ENCODE data around the gene ALDH3B1. TPM values are rescaled to one million over a fixed set of nuclear protein-coding genes. Genes with fewer than 3 reads are reported as not detected.
"Not testable (repeated sequence)": the region's sequence is repeated elsewhere in the genome, so short reads cannot be mapped to it uniquely, and the experiment has no call there.

The ALDH3B1 gene, protein sequence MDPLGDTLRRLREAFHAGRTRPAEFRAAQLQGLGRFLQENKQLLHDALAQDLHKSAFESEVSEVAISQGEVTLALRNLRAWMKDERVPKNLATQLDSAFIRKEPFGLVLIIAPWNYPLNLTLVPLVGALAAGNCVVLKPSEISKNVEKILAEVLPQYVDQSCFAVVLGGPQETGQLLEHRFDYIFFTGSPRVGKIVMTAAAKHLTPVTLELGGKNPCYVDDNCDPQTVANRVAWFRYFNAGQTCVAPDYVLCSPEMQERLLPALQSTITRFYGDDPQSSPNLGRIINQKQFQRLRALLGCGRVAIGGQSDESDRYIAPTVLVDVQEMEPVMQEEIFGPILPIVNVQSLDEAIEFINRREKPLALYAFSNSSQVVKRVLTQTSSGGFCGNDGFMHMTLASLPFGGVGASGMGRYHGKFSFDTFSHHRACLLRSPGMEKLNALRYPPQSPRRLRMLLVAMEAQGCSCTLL
- 21.1 TPM for polyA plus RNA-seq
- long read RNA-seq, donor 1, transcript ALDH3B1-201 (10 exons, 2,786 nt): major isoform, 6 of 13 reads
- long read RNA-seq, donor 1, partial matches to known transcripts: 7 of 13 reads
- long read RNA-seq, donor 1, other reads (novel, unspliced or antisense): 0 of 13 reads
- long read RNA-seq, donor 2, transcript ALDH3B1-201 (10 exons, 2,786 nt): major isoform, 9 of 32 reads
- long read RNA-seq, donor 2, partial matches to known transcripts: 23 of 32 reads
- long read RNA-seq, donor 2, other reads (novel, unspliced or antisense): 0 of 32 reads
- long read RNA-seq, donor 3: 0 reads
- long read RNA-seq, donor 4: 0 reads
- long read RNA-seq, donor 5, transcript ALDH3B1-201 (10 exons, 2,786 nt): major isoform, 5 of 5 reads
- long read RNA-seq, donor 5, partial matches to known transcripts: 0 of 5 reads
- long read RNA-seq, donor 5, other reads (novel, unspliced or antisense): 0 of 5 reads
- long read RNA-seq, donor 6, transcript ALDH3B1-201 (10 exons, 2,786 nt): major isoform, 6 of 7 reads
- long read RNA-seq, donor 6, partial matches to known transcripts: 0 of 7 reads
- long read RNA-seq, donor 6, other reads (novel, unspliced or antisense): 0 of 7 reads
- long read RNA-seq, donor 7: 0 reads
- long read RNA-seq, donor 8, transcript ALDH3B1-201 (10 exons, 2,786 nt): major isoform, 6 of 6 reads
- long read RNA-seq, donor 8, partial matches to known transcripts: 0 of 6 reads
- long read RNA-seq, donor 8, other reads (novel, unspliced or antisense): 0 of 6 reads
- long read RNA-seq, donor 9, transcript ALDH3B1-201 (10 exons, 2,786 nt): major isoform, 6 of 6 reads
- long read RNA-seq, donor 9, partial matches to known transcripts: 0 of 6 reads
- long read RNA-seq, donor 9, other reads (novel, unspliced or antisense): 0 of 6 reads
- long read RNA-seq, donor 10, transcript ALDH3B1-201 (10 exons, 2,786 nt): major isoform, 5 of 6 reads
- long read RNA-seq, donor 10, partial matches to known transcripts: 0 of 6 reads
- long read RNA-seq, donor 10, other reads (novel, unspliced or antisense): 0 of 6 reads
- long read RNA-seq, donor 11, partial matches to known transcripts: 0 of 4 reads
- long read RNA-seq, donor 11, other reads (novel, unspliced or antisense): 0 of 4 reads

DNA sequence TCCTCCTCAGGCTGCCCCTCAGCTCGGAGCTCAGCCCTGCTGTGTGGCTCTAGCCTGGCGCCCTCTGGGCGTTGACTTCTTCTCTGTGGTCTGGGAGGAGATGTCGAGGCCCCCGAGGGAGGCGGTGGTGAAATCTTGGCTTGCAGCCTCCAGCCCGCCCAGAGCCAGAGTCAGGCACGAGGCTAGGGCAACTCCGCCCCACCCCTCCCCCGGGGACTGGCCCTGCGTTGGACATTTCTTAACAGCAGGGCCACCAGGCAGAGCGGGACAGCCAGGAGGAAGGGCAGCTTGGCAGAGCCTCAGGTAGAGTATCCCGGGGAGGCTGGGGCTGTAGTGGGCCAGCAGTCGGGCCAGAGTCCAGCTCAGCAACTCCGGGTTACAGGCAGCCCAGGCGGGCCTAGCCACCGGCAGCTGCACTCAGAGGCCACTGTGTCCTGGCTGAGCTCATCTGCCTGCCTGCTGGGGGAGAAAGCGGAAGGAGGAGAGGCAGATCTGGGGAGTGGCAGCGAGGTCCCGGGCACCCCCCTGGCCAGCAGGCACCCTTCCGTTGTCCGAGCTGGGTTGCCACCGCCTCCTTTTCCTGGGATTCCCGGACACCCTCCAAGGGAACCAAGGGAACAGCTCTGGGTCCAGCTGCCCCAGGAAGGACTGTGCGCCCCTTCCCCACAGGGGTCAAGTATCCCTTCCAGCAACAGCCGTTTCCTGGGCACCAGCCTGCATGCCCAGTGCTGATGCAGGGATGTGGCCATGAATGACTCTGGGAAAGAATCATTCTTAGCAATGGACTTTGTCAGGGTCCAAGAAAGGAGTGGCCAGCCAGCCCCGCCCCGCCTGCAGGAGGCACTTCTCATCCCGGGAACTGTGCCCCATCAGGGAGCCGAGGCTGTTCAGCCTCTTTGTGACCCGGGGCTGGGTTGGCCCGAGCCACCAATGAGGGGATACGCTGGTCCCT is at the start of gene ALDH3B1:
ALDH3B1 (plus strand) TSS at position 238 of the 952 bp plus-strand sequence. CDS start 4,971 bp downstream, outside the sequence.
- H3K36me3 ChIP-seq (ENCODE audit: control insufficient read depth, insufficient read depth, low read length): no peaks in the 10 kb centered on the region
- peaks cover 50% of the 10 kb centered on the region for H3K4me1 ChIP-seq (ENCODE audit: control insufficient read depth, insufficient read depth, low read length)
- peak within 1 kb of the TSS; percentile 52 for H3K4me3 ChIP-seq (ENCODE audit: low read length)
- no peaks in the 10 kb centered on the region for H3K9me3 ChIP-seq (ENCODE audit: control insufficient read depth, low read depth, low read length)
- H3K27ac ChIP-seq (ENCODE audit: low read length): peak within 1 kb of the TSS; percentile 99
- no CpG with 5 or more reads among the region's 33 CpGs for WGBS (ENCODE audit: insufficient coverage, low lambda C conversion rate)
- peak; percentile 87 to 92 for DNase-seq
- H3K27me3 ChIP-seq (ENCODE audit: control insufficient read depth, insufficient read depth, low read length): no peaks in the 10 kb centered on the region

GRCh38 chr11:67963217-67963616 is 46.9 kb upstream of the ALDH3B1 start:
- H3K27ac ChIP-seq (ENCODE audit: low read length); H3K4me3 ChIP-seq (ENCODE audit: low read length); H3K27me3 ChIP-seq (ENCODE audit: control insufficient read depth, insufficient read depth, low read length); DNase-seq; H3K36me3 ChIP-seq (ENCODE audit: control insufficient read depth, insufficient read depth, low read length); H3K4me1 ChIP-seq (ENCODE audit: control insufficient read depth, insufficient read depth, low read length); H3K9me3 ChIP-seq (ENCODE audit: control insufficient read depth, low read depth, low read length): not testable (repeated sequence)
- no CpG with 5 or more reads among the region's 16 CpGs for WGBS (ENCODE audit: insufficient coverage, low lambda C conversion rate)

DNA sequence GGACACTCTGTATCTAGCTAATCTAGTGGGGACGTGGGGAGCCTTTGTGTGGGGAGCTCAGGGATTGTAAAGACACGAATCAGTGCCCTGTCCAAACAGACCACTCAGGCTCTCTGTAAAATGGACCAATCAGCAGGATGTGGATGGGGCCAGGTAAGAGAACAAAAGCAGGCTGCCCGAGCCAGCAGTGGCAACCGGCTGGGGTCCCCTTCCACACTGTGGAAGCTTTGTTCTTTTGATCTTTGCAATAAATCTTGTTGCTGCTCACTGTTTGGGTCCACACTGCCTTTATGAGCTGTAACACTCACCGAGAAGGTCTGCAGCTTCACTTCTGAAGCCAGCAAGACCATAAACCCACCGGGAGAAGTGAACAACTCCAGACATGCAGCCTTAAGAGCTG is 46.2 kb upstream of the ALDH3B1 start:
- not testable (repeated sequence) for H3K27ac ChIP-seq (ENCODE audit: low read length); H3K36me3 ChIP-seq (ENCODE audit: control insufficient read depth, insufficient read depth, low read length); H3K9me3 ChIP-seq (ENCODE audit: control insufficient read depth, low read depth, low read length); H3K27me3 ChIP-seq (ENCODE audit: control insufficient read depth, insufficient read depth, low read length); DNase-seq; H3K4me1 ChIP-seq (ENCODE audit: control insufficient read depth, insufficient read depth, low read length); H3K4me3 ChIP-seq (ENCODE audit: low read length)
- no CpG with 5 or more reads among the region's 6 CpGs for WGBS (ENCODE audit: insufficient coverage, low lambda C conversion rate)

DNA sequence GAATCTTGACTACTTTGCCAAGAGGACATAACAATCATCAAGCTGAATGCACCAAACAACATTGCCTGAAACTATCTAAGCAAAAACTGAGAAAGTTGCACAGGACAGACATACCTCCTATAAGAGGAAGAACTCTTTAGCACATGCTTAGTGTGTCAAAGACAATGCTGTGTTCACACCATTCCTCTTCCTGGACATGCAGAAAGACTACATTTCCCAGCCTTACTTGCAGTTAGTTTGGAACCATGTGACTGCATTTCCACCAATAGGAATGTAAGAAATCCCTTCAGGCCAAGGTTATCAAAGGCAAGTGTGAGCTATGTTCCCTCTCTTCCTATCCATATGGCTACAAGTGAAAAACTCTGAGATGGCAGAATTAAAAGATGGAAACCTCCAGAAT is 45.4 kb upstream of the ALDH3B1 start:
- DNase-seq; H3K27ac ChIP-seq (ENCODE audit: low read length): not testable (repeated sequence)

DNA sequence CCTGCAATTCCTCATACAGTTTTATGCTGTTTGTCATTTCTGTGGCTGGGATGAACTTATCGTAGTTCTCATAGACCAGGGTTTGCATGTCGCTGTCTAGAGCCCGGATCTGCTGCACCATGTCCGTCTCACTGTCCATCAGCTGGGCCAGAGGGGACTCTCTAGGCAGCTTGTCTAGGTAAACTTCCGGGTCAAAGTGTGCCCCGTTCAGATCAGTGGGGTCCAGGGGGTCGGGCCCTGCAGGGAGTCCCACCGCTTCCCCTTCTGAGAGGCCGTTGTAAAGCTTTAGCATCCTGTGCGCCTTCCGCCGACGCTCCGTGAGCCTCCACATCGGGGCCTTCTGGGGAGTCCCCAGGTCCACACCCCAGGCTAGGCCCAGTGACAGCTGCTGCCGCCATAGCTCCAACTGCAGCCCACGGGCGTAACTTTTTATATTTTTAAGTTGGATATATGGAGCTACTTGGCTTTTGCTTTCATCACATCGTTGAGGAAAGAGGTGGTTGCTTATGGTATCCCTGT is 44.2 kb upstream of the ALDH3B1 start:
- not testable (repeated sequence) for H3K27ac ChIP-seq (ENCODE audit: low read length); H3K4me3 ChIP-seq (ENCODE audit: low read length); H3K27me3 ChIP-seq (ENCODE audit: control insufficient read depth, insufficient read depth, low read length); DNase-seq; H3K36me3 ChIP-seq (ENCODE audit: control insufficient read depth, insufficient read depth, low read length); H3K4me1 ChIP-seq (ENCODE audit: control insufficient read depth, insufficient read depth, low read length); H3K9me3 ChIP-seq (ENCODE audit: control insufficient read depth, low read depth, low read length)
- no CpG with 5 or more reads among the region's 19 CpGs for WGBS (ENCODE audit: insufficient coverage, low lambda C conversion rate)

More for the DNA sequence above, 45.4 kb upstream of the ALDH3B1 start:
- not testable (repeated sequence) for H3K4me3 ChIP-seq (ENCODE audit: low read length); H3K9me3 ChIP-seq (ENCODE audit: control insufficient read depth, low read depth, low read length); H3K27me3 ChIP-seq (ENCODE audit: control insufficient read depth, insufficient read depth, low read length); H3K36me3 ChIP-seq (ENCODE audit: control insufficient read depth, insufficient read depth, low read length); H3K4me1 ChIP-seq (ENCODE audit: control insufficient read depth, insufficient read depth, low read length)

DNA sequence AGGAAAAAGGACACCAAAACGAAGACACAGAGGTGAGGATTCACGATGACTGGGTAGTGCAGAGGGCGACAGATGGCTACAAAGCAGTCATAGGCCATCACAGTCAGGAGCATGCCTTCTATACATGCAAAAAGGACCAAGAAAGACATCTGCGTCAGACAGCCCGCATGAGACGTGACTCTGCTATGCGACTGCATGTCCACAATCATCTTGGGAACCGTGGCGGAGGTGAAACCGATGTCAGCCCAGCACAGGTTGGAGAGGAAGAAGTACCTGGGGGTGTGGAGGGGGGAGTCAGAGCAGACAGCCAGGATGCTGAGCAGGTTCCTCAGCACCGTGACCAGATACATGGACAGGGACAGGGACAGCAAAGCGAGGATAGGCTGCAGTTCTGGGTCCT is 35.4 kb upstream of the ALDH3B1 start:
- not testable (repeated sequence) for H3K4me1 ChIP-seq (ENCODE audit: control insufficient read depth, insufficient read depth, low read length); H3K36me3 ChIP-seq (ENCODE audit: control insufficient read depth, insufficient read depth, low read length); H3K9me3 ChIP-seq (ENCODE audit: control insufficient read depth, low read depth, low read length); H3K27me3 ChIP-seq (ENCODE audit: control insufficient read depth, insufficient read depth, low read length); DNase-seq; H3K4me3 ChIP-seq (ENCODE audit: low read length); H3K27ac ChIP-seq (ENCODE audit: low read length)
- WGBS (ENCODE audit: insufficient coverage, low lambda C conversion rate): no CpG with 5 or more reads among the region's 12 CpGs

DNA sequence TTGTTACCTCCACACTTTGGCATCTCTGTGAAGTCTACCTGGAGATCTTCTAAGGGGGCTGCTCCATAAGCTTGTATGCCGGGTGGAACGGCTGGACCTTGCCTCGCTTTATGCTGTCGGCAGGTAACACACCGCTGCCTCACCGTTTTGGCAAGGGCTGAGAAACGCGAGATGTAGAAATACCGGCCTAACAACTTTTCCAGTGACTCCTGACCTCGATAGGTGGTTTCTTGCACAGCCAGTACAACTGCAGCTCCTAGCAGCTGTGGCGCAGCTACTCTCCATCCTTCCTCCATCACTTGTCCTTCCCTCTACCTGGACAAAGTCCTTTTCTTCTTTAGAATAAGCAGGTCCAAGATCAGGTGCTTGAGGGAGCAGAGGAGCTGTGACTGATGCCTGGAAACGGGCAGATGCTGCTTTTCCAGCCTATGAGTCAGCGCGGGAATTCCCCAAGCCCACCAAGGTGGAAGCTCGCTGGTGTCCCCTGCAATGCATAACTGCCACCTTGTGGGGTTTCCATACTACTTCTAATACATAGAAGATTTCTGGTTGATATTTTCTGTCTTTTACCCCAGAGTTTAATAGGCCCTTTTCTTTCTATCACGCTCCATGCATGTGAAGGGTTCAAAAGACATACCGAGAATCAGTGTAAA is 31.2 kb upstream of the ALDH3B1 start:
- not testable (repeated sequence) for H3K27ac ChIP-seq (ENCODE audit: low read length)

GRCh38 chr11:67981226-67981625 is 28.9 kb upstream of the ALDH3B1 start:
- H3K27ac ChIP-seq (ENCODE audit: low read length); H3K9me3 ChIP-seq (ENCODE audit: control insufficient read depth, low read depth, low read length); H3K4me1 ChIP-seq (ENCODE audit: control insufficient read depth, insufficient read depth, low read length); H3K36me3 ChIP-seq (ENCODE audit: control insufficient read depth, insufficient read depth, low read length); H3K27me3 ChIP-seq (ENCODE audit: control insufficient read depth, insufficient read depth, low read length); H3K4me3 ChIP-seq (ENCODE audit: low read length); DNase-seq: not testable (repeated sequence)
- WGBS (ENCODE audit: insufficient coverage, low lambda C conversion rate): no CpG with 5 or more reads among the region's 10 CpGs

More for the DNA sequence above, 31.2 kb upstream of the ALDH3B1 start:
- not testable (repeated sequence) for H3K9me3 ChIP-seq (ENCODE audit: control insufficient read depth, low read depth, low read length); H3K4me1 ChIP-seq (ENCODE audit: control insufficient read depth, insufficient read depth, low read length); H3K36me3 ChIP-seq (ENCODE audit: control insufficient read depth, insufficient read depth, low read length); H3K27me3 ChIP-seq (ENCODE audit: control insufficient read depth, insufficient read depth, low read length); H3K4me3 ChIP-seq (ENCODE audit: low read length)
- WGBS (ENCODE audit: insufficient coverage, low lambda C conversion rate): no CpG with 5 or more reads among the region's 17 CpGs
- DNase-seq: peak in 1 of 2 donors; percentile 77

Measured in large intestine (tissue), 12 donors.